HepG2 (cell line): ENCODE results near the gene CDC40. TPM values are rescaled to one million over a fixed set of nuclear protein-coding genes. Genes with fewer than 3 reads are reported as not detected.

Experiments used
- ATAC-seq: fragments of 200-7000 bp; cut with Tn5 transposase; 3 replicates; pipeline ENCODE4 v1.9.1; 2020; ENCODE audit warnings: mild to moderate bottlenecking, moderate library complexity
- BruUV-seq: library from RNA; stranded (reverse); fragments of 400-500 nt; replicated peaks from 2 replicates; lab custom pipeline; 2021; lab: Mats Ljungman, UMichigan
- CTCF ChIA-PET: fragments of 300-600 bp; formaldehyde crosslinking; extraction: SDS; loops from one replicate; lab custom pipeline; 2021; ENCODE audit warnings: low total read pairs, inconsistent platforms, low intra/inter-chr PET ratio; lab: Yijun Ruan, JAX
- POLR2A ChIA-PET: fragments of 350-600 bp; sonication (Branson Sonifier 250); formaldehyde crosslinking; loops from one replicate; lab custom pipeline; 2020; ENCODE audit warnings: antibody characterized with exemption, inconsistent platforms; lab: Yijun Ruan, JAX
- DNase-seq: peaks from one replicate; pipeline ENCODE4 v3.0.0-alpha.2; 2015; ENCODE audit warnings: low spot score
- FAIRE-seq: peaks from 3 replicates; lab custom pipeline; 2011; peaks lifted over from hg19 to GRCh38; lab: Jason Lieb, UNC
- H2AFZ ChIP-seq: one replicate; pipeline ENCODE4 v1.6.1; 2011; ENCODE audit warnings: low read length, inconsistent platforms
- H3K27ac ChIP-seq: fragments of 300-600 bp; 3 replicates; pipeline ENCODE4 v1.8.0; 2011; ENCODE audit warnings: mixed run types, mild to moderate bottlenecking, mixed read lengths, low read length, inconsistent platforms; ENCODE audit not compliant: insufficient read depth; ENCODE audit errors: extremely low read length
- H3K27me3 ChIP-seq, 2 experiments: fragments of 200-600 bp in 1 of 2; 2 replicates in 1 of 2; 3 replicates in 1 of 2; pipeline versions ENCODE4 v1.6.0 to v1.8.0; 2011; ENCODE audit warnings: low read length in 2 of 2, mild to moderate bottlenecking in 2 of 2, moderate library complexity in 2 of 2, inconsistent platforms in 1 of 2; ENCODE audit not compliant: insufficient read depth in 2 of 2, control insufficient read depth in 1 of 2
- H3K36me3 ChIP-seq, 2 experiments: fragments of 200-600 bp in 1 of 2; replicated peaks in 1 of 2; 2 replicates in 1 of 2; 3 replicates in 1 of 2; pipeline versions ENCODE4 v1.5.1 to v1.8.0; 2011; ENCODE audit warnings: low read length in 2 of 2, inconsistent platforms in 1 of 2; ENCODE audit not compliant: insufficient read depth in 2 of 2, control insufficient read depth in 1 of 2
- H3K4me1 ChIP-seq: 2 replicates; pipeline ENCODE4 v1.5.1; 2012; ENCODE audit warnings: low read length, inconsistent platforms; ENCODE audit not compliant: insufficient read depth
- H3K4me2 ChIP-seq: 2 replicates; pipeline ENCODE4 v1.6.0; 2011; ENCODE audit warnings: low read depth, low read length, inconsistent platforms
- H3K4me3 ChIP-seq, 3 experiments: fragments of 200-600 bp in 1 of 3; sonication (generic), shearing (Covaris generic) in 1 of 3; replicated peaks in 1 of 3; 2 replicates each; pipeline ENCODE4 v1.5.1; 2011 to 2016; ENCODE audit warnings: low read length in 3 of 3, inconsistent platforms in 2 of 3, low read depth in 2 of 3, mild to moderate bottlenecking in 2 of 3, control low read depth in 1 of 3, mixed read lengths in 1 of 3; ENCODE audit not compliant: insufficient read depth in 1 of 3
- H3K79me2 ChIP-seq: one replicate; pipeline ENCODE4 v1.6.1; 2011; ENCODE audit warnings: low read length, inconsistent platforms; ENCODE audit not compliant: insufficient read depth
- H3K9ac ChIP-seq: 2 replicates; pipeline ENCODE4 v1.6.0; 2011; ENCODE audit warnings: mild to moderate bottlenecking, low read depth, low read length, inconsistent platforms; ENCODE audit not compliant: insufficient read depth
- H3K9me3 ChIP-seq: 2 replicates; pipeline ENCODE4 v1.5.1; 2012; ENCODE audit warnings: mild to moderate bottlenecking, low read length
- H4K20me1 ChIP-seq: 2 replicates; pipeline ENCODE4 v1.6.0; 2011; ENCODE audit warnings: inconsistent platforms, mild to moderate bottlenecking, low read length, moderate library complexity; ENCODE audit not compliant: insufficient read depth
- ATF3 ChIP-seq: sonication (generic); formaldehyde crosslinking; IDR thresholded peaks from 2 replicates; pipeline ENCODE4 v1.4.0; 2020; ENCODE audit warnings: missing genetic modification reagents
- BRF2 ChIP-seq: sonication (generic); formaldehyde crosslinking; IDR thresholded peaks from 2 replicates; pipeline ENCODE4 v1.8.1; 2022; ENCODE audit warnings: mild to moderate bottlenecking, missing genetic modification reagents
- CSRNP1 ChIP-seq: sonication (generic); formaldehyde crosslinking; IDR thresholded peaks from 2 replicates; pipeline ENCODE4 v1.8.1; 2023; ENCODE audit warnings: mild to moderate bottlenecking, missing genetic modification reagents
- DPF2 ChIP-seq: sonication (generic); formaldehyde crosslinking; IDR thresholded peaks from 2 replicates; pipeline ENCODE4 v1.4.0; 2020; ENCODE audit warnings: mild to moderate bottlenecking, low read depth, missing genetic modification reagents, borderline replicate concordance
- HMGXB3 ChIP-seq: sonication (generic); formaldehyde crosslinking; IDR thresholded peaks from 2 replicates; pipeline ENCODE4 v1.4.0; 2020; ENCODE audit warnings: missing genetic modification reagents, borderline replicate concordance
- LCORL ChIP-seq, 2 experiments: fragments of 450-650 bp in 1 of 2; sonication (generic) in 1 of 2; formaldehyde crosslinking in 1 of 2; IDR thresholded peaks; 2 replicates each; pipeline versions ENCODE4 v1.5.0 to v1.6.1; 2017 to 2020; ENCODE audit warnings: antibody characterized with exemption in 1 of 2, missing genetic modification reagents in 1 of 2
- RARA ChIP-seq: IDR thresholded peaks from 2 replicates; pipeline ENCODE4 v1.6.1; 2016; ENCODE audit warnings: missing genetic modification reagents, missing compliant biosample characterization
- SP4 ChIP-seq: sonication (generic); formaldehyde crosslinking; IDR thresholded peaks from 2 replicates; pipeline ENCODE4 v1.8.1; 2023; ENCODE audit warnings: mild to moderate bottlenecking, missing genetic modification reagents
- ZMYM2 ChIP-seq: sonication (generic); formaldehyde crosslinking; IDR thresholded peaks from 2 replicates; pipeline ENCODE4 v1.8.0; 2022; ENCODE audit warnings: mild to moderate bottlenecking, missing genetic modification reagents
- ZNF121 ChIP-seq: sonication (generic); formaldehyde crosslinking; IDR thresholded peaks from 2 replicates; pipeline ENCODE4 v1.5.0; 2020; ENCODE audit warnings: mild to moderate bottlenecking, missing genetic modification reagents
- ZNF883 ChIP-seq: sonication (generic); formaldehyde crosslinking; IDR thresholded peaks from 2 replicates; pipeline ENCODE4 v1.5.1; 2020; ENCODE audit warnings: mild to moderate bottlenecking, missing genetic modification reagents; ENCODE audit errors: not compliant biosample characterization
- WGBS: methylation state at CpG from one replicate; pipeline ENCODE4 v1.1.6; 2017; ENCODE audit warnings: low lambda C conversion rate; 5-methylcytosine and 5-hydroxymethylcytosine counted together
- in situ Hi-C: cut with HindIII; loops from 2 replicates; pipeline ENCODE4 v1.10.0; 2017; ENCODE audit warnings: low pct_unique_long_range_greater_than_20kb; ENCODE audit not compliant: extremely low pct_ligation_motif_present
- intact Hi-C: fragments of 100-400 bp; cut with micrococcal nuclease; formaldehyde crosslinking; loops from one replicate; pipeline ENCODE4 v1.10.0; 2022; ENCODE audit not compliant: unreplicated experiment
- polyA plus RNA-seq, 8 experiments: library from polyadenylated mRNA; depleted of rRNA in 3 of 8; stranded (reverse) in 7 of 8; unstranded in 1 of 8; fragments of >200 nt; fragmentation: Illumina TruSeq in 4 of 8; extraction: Trizol in 4 of 8; gene quantifications; 2 replicates each; pipeline versions ENCODE4 v1.2.1 to v1.2.3, GENCODE V29; 2011 to 2016; ENCODE audit warnings: low read depth in 4 of 8, missing spikeins in 1 of 8, mixed read lengths in 1 of 8; ENCODE audit not compliant: insufficient read depth in 1 of 8
- total RNA-seq, 5 experiments: library from RNA; depleted of rRNA; stranded (reverse); fragments of >200 nt; fragmentation: Illumina TruSeq; extraction: Trizol; gene quantifications; 2 replicates each; pipeline ENCODE4 v1.2.3, GENCODE V29; 2016; ENCODE audit warnings: low read depth in 1 of 5

Gene CDC40
- total and polyA plus RNA-seq, 2 of the 13 experiments (the other 11 are each of a cell fraction or from before 2014, with no cell fraction given): 11.4 to 21.5 TPM

GRCh38 chr6:110207652-110208051 is 27.4 kb downstream of the CDC40 start:
- WGBS: 97% methylated on average over 3 of the region's 3 CpGs
- DNase-seq (no peak), ATAC-seq (no peak), FAIRE-seq (no peak)
- ChIA-PET CTCF (no interaction called here), POLR2A (no interaction called here)
- no peak overlapping the region for H2AFZ ChIP-seq
- no peak overlapping the region for H3K4me3 ChIP-seq
- H3K79me2 ChIP-seq: no peaks in the 10 kb centered on the region
- in situ Hi-C loops (no loop called here), intact Hi-C loops (no loop called here)
- no peaks in the 10 kb centered on the region for H3K9me3 ChIP-seq
- no peak overlapping the region for H3K4me2 ChIP-seq
- no peaks in the 10 kb centered on the region for H3K27me3 ChIP-seq
- no peaks in the 10 kb centered on the region for H4K20me1 ChIP-seq
- peak; percentile 97 for TF ChIP-seq LCORL (IDR thresholded peaks at IDR 0.05)
- no peak for TF ChIP-seq LCORL (CRISPR knock-in tag; IDR thresholded peaks at IDR 0.05)
- TF ChIP-seq RARA (CRISPR knock-in tag): no peak
- no peak for TF ChIP-seq BRF2 (CRISPR knock-in tag)
- no peak overlapping the region for H3K9ac ChIP-seq
- no peaks in the 10 kb centered on the region for H3K4me1 ChIP-seq
- no TSS peak for BruUV-seq
- peaks cover 4 to 37% of the 10 kb centered on the region in 2 experiments; a peak in 3 of 5 replicates for H3K36me3 ChIP-seq
- no peak overlapping the region for H3K27ac ChIP-seq

- FAIRE-seq (no peak), ATAC-seq (no peak), DNase-seq (no peak)
- ChIA-PET CTCF (no interaction called here), POLR2A (no interaction called here)
- H3K9ac ChIP-seq: no peak overlapping the region
- H3K4me2 ChIP-seq: no peak overlapping the region
- no peaks in the 10 kb centered on the region for H3K79me2 ChIP-seq
- H3K4me3 ChIP-seq: no peak overlapping the region
- in situ Hi-C loops: no loop called here
- intact Hi-C loops: no loop called here
- no peaks in the 10 kb centered on the region for H3K27me3 ChIP-seq
- H3K9me3 ChIP-seq: no peaks in the 10 kb centered on the region
- H2AFZ ChIP-seq: no peak overlapping the region
- H3K4me1 ChIP-seq: no peaks in the 10 kb centered on the region
- no peak overlapping the region for H3K27ac ChIP-seq
- H3K36me3 ChIP-seq: peaks cover 7 to 63% of the 10 kb centered on the region in 2 experiments
- no peaks in the 10 kb centered on the region; the same call in 1 of the 2 replicates for H4K20me1 ChIP-seq
- WGBS: 97% methylated on average over 1 of the region's 1 CpG
- no TSS peak for BruUV-seq
- TF ChIP-seq DPF2 (CRISPR knock-in tag) (no peak), ATF3 (CRISPR knock-in tag) (no peak), ZNF121 (CRISPR knock-in tag) (no peak), ZMYM2 (no peak), HMGXB3 (CRISPR knock-in tag) (no peak), CSRNP1 (CRISPR knock-in tag) (no peak), SP4 (no peak), ZNF883 (CRISPR knock-in tag) (no peak)
Measured at GRCh38 chr6:110211753-110212152, 31.5 kb downstream of the CDC40 start.
